Measurements from ENCODE around the gene CCDC85A.

Gene CCDC85A

DNA sequence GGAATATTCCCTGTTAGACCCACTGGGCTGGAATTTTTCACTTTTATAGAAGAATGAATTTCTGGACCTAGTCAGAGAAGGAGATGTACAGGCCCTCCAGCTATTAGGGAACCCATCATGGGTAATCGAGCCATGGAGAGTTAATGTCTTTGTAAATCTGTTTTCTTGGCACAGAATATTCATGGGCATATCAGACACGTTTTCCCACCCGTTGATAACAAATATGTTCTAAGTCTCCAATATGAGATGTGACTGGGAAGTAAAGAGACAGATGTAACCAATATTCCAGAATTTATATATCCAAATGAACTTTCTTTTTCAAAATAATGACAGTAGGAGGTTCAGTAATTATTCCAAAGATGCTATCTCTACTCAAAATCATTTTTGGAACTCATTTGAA lies 38.7 kb downstream of the CCDC85A start:
- no peaks in the 10 kb centered on the region for H3K9me3 Mint-ChIP-seq
- no peak overlapping the region for H3K4me3 Mint-ChIP-seq
- no peaks in the 10 kb centered on the region for H3K27me3 Mint-ChIP-seq (ENCODE audit: low read depth)
- peaks cover 5% of the 10 kb centered on the region for H3K4me1 Mint-ChIP-seq
- H3K36me3 Mint-ChIP-seq (ENCODE audit: low read depth): peaks cover 3% of the 10 kb centered on the region
- TF ChIP-seq, protein P1, sequence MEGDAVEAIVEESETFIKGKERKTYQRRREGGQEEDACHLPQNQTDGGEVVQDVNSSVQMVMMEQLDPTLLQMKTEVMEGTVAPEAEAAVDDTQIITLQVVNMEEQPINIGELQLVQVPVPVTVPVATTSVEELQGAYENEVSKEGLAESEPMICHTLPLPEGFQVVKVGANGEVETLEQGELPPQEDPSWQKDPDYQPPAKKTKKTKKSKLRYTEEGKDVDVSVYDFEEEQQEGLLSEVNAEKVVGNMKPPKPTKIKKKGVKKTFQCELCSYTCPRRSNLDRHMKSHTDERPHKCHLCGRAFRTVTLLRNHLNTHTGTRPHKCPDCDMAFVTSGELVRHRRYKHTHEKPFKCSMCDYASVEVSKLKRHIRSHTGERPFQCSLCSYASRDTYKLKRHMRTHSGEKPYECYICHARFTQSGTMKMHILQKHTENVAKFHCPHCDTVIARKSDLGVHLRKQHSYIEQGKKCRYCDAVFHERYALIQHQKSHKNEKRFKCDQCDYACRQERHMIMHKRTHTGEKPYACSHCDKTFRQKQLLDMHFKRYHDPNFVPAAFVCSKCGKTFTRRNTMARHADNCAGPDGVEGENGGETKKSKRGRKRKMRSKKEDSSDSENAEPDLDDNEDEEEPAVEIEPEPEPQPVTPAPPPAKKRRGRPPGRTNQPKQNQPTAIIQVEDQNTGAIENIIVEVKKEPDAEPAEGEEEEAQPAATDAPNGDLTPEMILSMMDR (IDR thresholded peaks at IDR 0.05; ENCODE audit: unreplicated experiment in 3 of 3): no peak
- no peak overlapping the region for H3K27ac Mint-ChIP-seq

DNA sequence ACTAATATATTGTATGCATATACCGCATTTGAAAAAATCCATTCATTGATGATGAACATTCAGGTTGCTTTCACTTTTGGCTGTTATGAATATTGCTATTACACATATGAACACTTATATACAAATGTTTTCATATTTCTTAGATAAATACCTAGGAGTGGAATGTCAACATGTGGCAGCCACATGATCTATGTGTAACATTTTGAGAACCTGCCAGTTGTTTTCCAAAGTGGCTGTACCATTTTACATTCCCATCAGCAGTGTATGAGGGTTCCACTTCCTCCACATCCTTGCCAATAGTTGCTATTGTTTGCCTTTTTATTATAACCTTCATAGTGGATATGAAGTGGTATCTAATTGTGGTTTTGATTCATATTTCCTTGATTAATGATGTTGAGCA lies 40.5 kb downstream of the CCDC85A start:
- TF ChIP-seq, protein P1 (IDR thresholded peaks at IDR 0.05; ENCODE audit: unreplicated experiment in 3 of 3): no peak
- Mint-ChIP-seq H3K27ac (no peak overlapping the region), H3K27me3 (ENCODE audit: low read depth) (no peaks in the 10 kb centered on the region), H3K36me3 (ENCODE audit: low read depth) (peaks cover 3% of the 10 kb centered on the region), H3K4me3 (no peak overlapping the region), H3K4me1 (peaks cover 5% of the 10 kb centered on the region), H3K9me3 (no peaks in the 10 kb centered on the region)

DNA sequence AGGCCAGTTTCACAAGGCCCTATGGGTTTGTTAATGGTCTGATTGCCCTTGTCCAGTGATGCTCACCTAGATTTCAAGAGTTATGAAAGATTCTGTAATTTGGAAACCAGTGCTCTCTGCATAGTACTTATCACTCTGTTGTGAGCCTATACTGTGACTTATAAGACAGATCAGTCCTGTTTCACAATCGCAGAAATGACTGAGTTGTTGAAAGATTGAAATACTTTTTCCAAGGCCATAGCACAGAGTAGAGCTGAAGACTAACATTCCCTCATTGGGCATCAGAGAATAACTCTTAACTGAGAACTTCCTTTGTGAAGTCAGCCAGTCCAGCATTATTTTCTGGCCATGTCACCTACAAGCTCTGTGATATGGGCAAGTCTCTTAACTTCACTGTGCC lies 44.0 kb downstream of the CCDC85A start:
- Mint-ChIP-seq H3K9me3 (no peaks in the 10 kb centered on the region), H3K27me3 (ENCODE audit: low read depth) (no peaks in the 10 kb centered on the region), H3K27ac (no peak overlapping the region)

DNA sequence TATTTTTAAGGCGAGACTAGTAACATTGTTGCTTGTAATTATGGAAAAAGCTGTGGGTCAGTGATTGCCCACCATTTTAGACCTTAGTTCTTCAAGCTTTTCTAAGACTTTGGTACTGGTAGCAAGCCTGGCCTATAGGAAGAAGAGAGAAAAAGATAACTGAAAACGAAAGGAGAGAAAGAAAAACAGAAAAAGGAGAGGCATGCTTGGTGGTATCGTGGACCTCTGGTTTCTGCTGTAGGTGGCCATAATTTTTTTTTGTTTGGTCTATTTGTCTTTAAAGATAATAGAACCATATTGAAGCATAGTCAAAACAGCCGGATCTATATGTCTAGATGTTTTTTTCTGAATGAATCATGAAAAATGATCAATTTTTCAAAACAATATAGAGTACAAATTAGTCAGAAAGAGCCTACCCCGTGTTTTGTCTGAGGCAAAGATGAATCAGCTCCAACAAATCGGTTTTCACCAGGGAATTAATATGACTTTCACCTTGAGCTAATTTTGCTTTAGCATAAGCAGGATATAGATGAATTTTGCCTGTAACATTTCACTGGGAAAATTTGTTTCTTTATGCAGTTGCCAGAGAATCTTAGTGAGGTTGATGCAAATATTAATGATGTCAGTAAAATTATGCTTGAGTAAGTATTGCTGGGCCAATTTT lies 45.7 kb downstream of the CCDC85A start:
- Mint-ChIP-seq H3K9me3 (no peaks in the 10 kb centered on the region), H3K4me3 (no peak overlapping the region), H3K36me3 (ENCODE audit: low read depth) (no peaks in the 10 kb centered on the region), H3K27me3 (ENCODE audit: low read depth) (no peaks in the 10 kb centered on the region), H3K27ac (no peak overlapping the region), H3K4me1 (peaks cover 11% of the 10 kb centered on the region)
- TF ChIP-seq, protein P1 (IDR thresholded peaks at IDR 0.05; ENCODE audit: unreplicated experiment in 3 of 3): no peak

More for the DNA sequence above, 44.0 kb downstream of the CCDC85A start:
- Mint-ChIP-seq H3K4me3 (no peak overlapping the region), H3K36me3 (ENCODE audit: low read depth) (no peaks in the 10 kb centered on the region), H3K4me1 (peaks cover 5% of the 10 kb centered on the region)
- TF ChIP-seq, protein P1 (IDR thresholded peaks at IDR 0.05; ENCODE audit: unreplicated experiment in 3 of 3): no peak

DNA sequence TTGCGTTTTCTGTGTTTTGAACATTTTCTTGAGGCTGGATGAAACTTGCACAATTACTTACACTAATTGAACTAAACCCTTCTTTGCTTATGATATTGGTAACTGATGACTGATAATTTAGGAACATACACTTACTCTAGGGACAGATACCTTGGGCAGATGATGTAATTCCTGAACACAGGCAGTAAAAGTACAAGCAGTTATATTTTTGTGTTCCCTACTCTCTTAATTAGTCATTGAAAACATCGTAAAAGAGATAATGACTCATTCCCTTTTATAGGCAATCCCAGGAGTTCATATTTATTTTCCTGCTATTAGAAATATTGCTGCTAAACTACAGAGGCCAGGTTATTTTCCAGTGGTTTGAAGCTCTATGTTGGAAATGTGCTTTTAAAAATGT lies 46.4 kb downstream of the CCDC85A start:
- Mint-ChIP-seq H3K4me1 (peaks cover 13% of the 10 kb centered on the region), H3K9me3 (no peaks in the 10 kb centered on the region), H3K27me3 (ENCODE audit: low read depth) (no peaks in the 10 kb centered on the region), H3K27ac (no peak overlapping the region), H3K36me3 (ENCODE audit: low read depth) (no peaks in the 10 kb centered on the region), H3K4me3 (no peak overlapping the region)
- TF ChIP-seq, protein P1 (IDR thresholded peaks at IDR 0.05; ENCODE audit: unreplicated experiment in 3 of 3): no peak

DNA sequence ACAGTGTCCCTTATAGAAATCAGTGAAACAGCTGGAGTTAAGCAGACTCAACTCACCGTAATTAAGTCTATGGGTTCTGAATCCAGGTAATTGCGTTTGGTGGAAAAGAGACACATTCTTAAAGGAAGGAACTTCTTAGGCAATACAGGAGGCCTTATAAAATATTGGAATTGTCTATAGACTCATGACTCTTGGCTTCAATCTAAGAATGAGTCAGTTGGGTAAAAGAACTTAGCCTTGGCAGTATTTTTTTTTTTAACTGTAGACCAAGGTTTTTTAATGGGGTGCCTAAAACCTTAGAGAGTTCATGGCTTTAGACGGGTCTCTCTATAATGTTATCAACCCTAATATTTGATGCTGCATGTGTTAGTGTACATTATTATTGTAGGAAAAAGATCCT lies 47.6 kb downstream of the CCDC85A start:
- H3K36me3 Mint-ChIP-seq (ENCODE audit: low read depth): no peaks in the 10 kb centered on the region
- no peak overlapping the region for H3K4me3 Mint-ChIP-seq

More for the DNA sequence above, 47.6 kb downstream of the CCDC85A start:
- Mint-ChIP-seq H3K4me1 (peaks cover 13% of the 10 kb centered on the region), H3K27me3 (ENCODE audit: low read depth) (no peaks in the 10 kb centered on the region), H3K27ac (no peak overlapping the region), H3K9me3 (no peaks in the 10 kb centered on the region)
- TF ChIP-seq, protein P1 (IDR thresholded peaks at IDR 0.05; ENCODE audit: unreplicated experiment in 3 of 3): no peak
